Epithelial cell of prostate (primary cell): ENCODE measurements around the gene AKT3.

Experiments
- DNase-seq: peaks from one replicate; pipeline ENCODE4 v3.0.0-alpha.2; 2011; ENCODE audit warnings: low read depth, low spot score
- H3K27ac ChIP-seq: fragments of 450-650 bp; 2 replicates; pipeline ENCODE4 v1.5.1; 2017; ENCODE audit warnings: mild to moderate bottlenecking

AKT3 gene

GRCh38 chr1:243454328-243454997 lies 395.6 kb downstream of the AKT3 start:
- no peak for DNase-seq
- no peak overlapping the region for H3K27ac ChIP-seq

- no peak for DNase-seq
- H3K27ac ChIP-seq: no peak overlapping the region
Measured at GRCh38 chr1:243452092-243452491, 398.0 kb downstream of the AKT3 start.

GRCh38 chr1:243449373-243449772 lies 400.7 kb downstream of the AKT3 start:
- DNase-seq: no peak
- no peak overlapping the region for H3K27ac ChIP-seq

GRCh38 chr1:243447844-243448243 lies 402.2 kb downstream of the AKT3 start:
- H3K27ac ChIP-seq: no peak overlapping the region
- no peak for DNase-seq

GRCh38 chr1:243447347-243447746 lies 402.7 kb downstream of the AKT3 start:
- peak; percentile 70 for DNase-seq
- no peak overlapping the region for H3K27ac ChIP-seq

GRCh38 chr1:243443557-243443956 lies 406.5 kb downstream of the AKT3 start:
- no peak overlapping the region for H3K27ac ChIP-seq
- DNase-seq: no peak

GRCh38 chr1:243441601-243442000 lies 408.4 kb downstream of the AKT3 start:
- H3K27ac ChIP-seq: no peak overlapping the region
- no peak for DNase-seq

GRCh38 chr1:243440406-243440805 lies 409.6 kb downstream of the AKT3 start:
- DNase-seq: no peak
- H3K27ac ChIP-seq: no peak overlapping the region

GRCh38 chr1:243438815-243439214 lies 411.2 kb downstream of the AKT3 start:
- DNase-seq: no peak
- no peak overlapping the region for H3K27ac ChIP-seq
